ENCODE measurements around the gene CBX7.

DNA sequence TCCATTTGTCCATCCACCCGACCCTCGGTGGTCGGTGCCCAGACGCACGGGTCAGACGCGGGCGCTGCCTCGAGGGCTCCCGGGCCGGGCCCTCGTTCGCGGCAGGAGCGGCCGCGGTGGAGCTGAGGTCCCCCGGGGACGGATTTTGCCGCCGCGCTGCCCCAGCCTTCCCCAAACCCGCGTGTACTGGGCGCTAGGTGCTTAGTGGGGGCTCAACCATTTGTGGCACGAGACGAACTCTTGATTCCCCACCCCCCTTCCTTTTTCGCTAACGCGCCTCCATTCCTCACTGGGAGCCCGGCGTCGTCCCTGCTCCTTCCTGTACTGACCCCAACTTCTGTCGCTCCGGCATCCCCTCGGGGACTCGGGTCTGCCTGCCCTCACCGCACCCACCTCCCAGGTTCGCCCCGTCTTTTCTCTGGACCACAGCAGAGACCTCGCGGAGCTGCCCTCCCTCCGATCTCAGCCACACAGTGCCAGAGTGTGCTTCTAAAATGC, 789 bp upstream of the CBX7 start:
- TF ChIP-seq, protein P1, sequence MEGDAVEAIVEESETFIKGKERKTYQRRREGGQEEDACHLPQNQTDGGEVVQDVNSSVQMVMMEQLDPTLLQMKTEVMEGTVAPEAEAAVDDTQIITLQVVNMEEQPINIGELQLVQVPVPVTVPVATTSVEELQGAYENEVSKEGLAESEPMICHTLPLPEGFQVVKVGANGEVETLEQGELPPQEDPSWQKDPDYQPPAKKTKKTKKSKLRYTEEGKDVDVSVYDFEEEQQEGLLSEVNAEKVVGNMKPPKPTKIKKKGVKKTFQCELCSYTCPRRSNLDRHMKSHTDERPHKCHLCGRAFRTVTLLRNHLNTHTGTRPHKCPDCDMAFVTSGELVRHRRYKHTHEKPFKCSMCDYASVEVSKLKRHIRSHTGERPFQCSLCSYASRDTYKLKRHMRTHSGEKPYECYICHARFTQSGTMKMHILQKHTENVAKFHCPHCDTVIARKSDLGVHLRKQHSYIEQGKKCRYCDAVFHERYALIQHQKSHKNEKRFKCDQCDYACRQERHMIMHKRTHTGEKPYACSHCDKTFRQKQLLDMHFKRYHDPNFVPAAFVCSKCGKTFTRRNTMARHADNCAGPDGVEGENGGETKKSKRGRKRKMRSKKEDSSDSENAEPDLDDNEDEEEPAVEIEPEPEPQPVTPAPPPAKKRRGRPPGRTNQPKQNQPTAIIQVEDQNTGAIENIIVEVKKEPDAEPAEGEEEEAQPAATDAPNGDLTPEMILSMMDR (IDR thresholded peaks at IDR 0.05), result no peak
- TF ChIP-seq EZH2 (IDR thresholded peaks at IDR 0.05) (peak; percentile 85), EZH2phosphoT487 (IDR thresholded peaks at IDR 0.05) (peak; percentile 65)

All from neural progenitor cell (in vitro differentiated cells).